ENCODE measurements around the gene PPCS.

The PPCS gene

GRCh38 chr1:42456010-42456753 is at the start of gene PPCS, which contains the start of gene ZMYND12:
PPCS (plus strand) TSS chr1:42456543; CDS start chr1:42456566, 23 bp downstream.
ZMYND12 (minus strand) TSS chr1:42456022; CDS start chr1:42455997, 25 bp downstream.
- no peak for FAIRE-seq

- FAIRE-seq: no peak
Observed at GRCh38 chr1:42414551-42415496, 41.5 kb upstream of the PPCS start.

GRCh38 chr1:42417166-42417565 is 39.2 kb upstream of the PPCS start:
- no peak for FAIRE-seq

GRCh38 chr1:42418516-42418915 is 37.8 kb upstream of the PPCS start:
- no peak for FAIRE-seq

GRCh38 chr1:42419126-42419821 is 37.1 kb upstream of the PPCS start:
- no peak for FAIRE-seq

- FAIRE-seq: no peak
Observed at GRCh38 chr1:42420121-42420520, 36.2 kb upstream of the PPCS start.

GRCh38 chr1:42420911-42421585 is 35.3 kb upstream of the PPCS start:
- no peak for FAIRE-seq

- FAIRE-seq: no peak
Observed at GRCh38 chr1:42422737-42423136, 33.6 kb upstream of the PPCS start.

GRCh38 chr1:42423681-42424080 is 32.7 kb upstream of the PPCS start:
- FAIRE-seq: no peak

- no peak for FAIRE-seq
Observed at GRCh38 chr1:42424201-42424600, 32.1 kb upstream of the PPCS start.

- FAIRE-seq: no peak
Observed at GRCh38 chr1:42427240-42427639, 29.1 kb upstream of the PPCS start.

GRCh38 chr1:42429603-42430002 is 26.7 kb upstream of the PPCS start:
- FAIRE-seq: no peak

- no peak for FAIRE-seq
Observed at GRCh38 chr1:42430286-42431135, 25.8 kb upstream of the PPCS start.

- no peak for FAIRE-seq
Observed at GRCh38 chr1:42431514-42431913, 24.8 kb upstream of the PPCS start.

- FAIRE-seq: no peak
Observed at GRCh38 chr1:42432714-42433113, 23.6 kb upstream of the PPCS start.

GRCh38 chr1:42433369-42433768 is 23.0 kb upstream of the PPCS start:
- FAIRE-seq: no peak

- FAIRE-seq: no peak
Observed at GRCh38 chr1:42434340-42434739, 22.0 kb upstream of the PPCS start.

- no peak for FAIRE-seq
Observed at GRCh38 chr1:42439940-42440339, 16.4 kb upstream of the PPCS start.

- FAIRE-seq: no peak
Observed at GRCh38 chr1:42442662-42443061, 13.7 kb upstream of the PPCS start.

- no peak for FAIRE-seq
Observed at GRCh38 chr1:42449256-42449655, 7.1 kb upstream of the PPCS start.

- FAIRE-seq: no peak
Observed at GRCh38 chr1:42450061-42450460, 6.3 kb upstream of the PPCS start.

GRCh38 chr1:42453386-42453785 is 3.0 kb upstream of the PPCS start:
- FAIRE-seq: no peak

Measured in A204.1 (cell line).